HG03159 (cell line): ENCODE measurements around the gene NBAS.
A peak's percentile ranks its signal among the peaks of the same experiment; 100 is the strongest.
"Not testable (repeated sequence)": the region's sequence is repeated elsewhere in the genome, so short reads cannot be mapped to it uniquely, and the experiment has no call there.

ENCODE experiments used
- ATAC-seq: cut with Tn5 transposase; IDR thresholded peaks from one replicate; pipeline ENCODE4 v1.9.1; 2021; ENCODE audit warnings: mild to moderate bottlenecking, moderate library complexity; ENCODE audit not compliant: unreplicated experiment

The NBAS gene

DNA sequence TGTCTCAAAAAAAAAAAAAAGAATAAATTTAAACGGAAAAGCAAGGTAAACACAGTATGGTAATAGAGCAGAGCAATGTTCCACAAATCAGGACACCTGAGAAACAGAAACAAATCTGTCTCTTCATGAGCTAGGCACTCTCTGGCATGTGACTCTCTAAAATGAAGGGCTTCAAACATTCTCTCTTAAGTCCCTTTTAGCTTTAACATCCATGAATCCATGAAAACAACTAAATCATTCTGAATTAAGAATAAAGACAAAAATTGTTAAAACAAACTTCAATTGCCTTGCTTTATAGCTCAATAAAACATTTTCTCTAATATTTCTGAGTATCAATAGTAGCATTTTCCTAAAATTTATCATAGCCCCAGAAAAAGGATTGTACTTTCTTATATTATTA, 132.1 kb downstream of the NBAS start:
- ATAC-seq = no peak

DNA sequence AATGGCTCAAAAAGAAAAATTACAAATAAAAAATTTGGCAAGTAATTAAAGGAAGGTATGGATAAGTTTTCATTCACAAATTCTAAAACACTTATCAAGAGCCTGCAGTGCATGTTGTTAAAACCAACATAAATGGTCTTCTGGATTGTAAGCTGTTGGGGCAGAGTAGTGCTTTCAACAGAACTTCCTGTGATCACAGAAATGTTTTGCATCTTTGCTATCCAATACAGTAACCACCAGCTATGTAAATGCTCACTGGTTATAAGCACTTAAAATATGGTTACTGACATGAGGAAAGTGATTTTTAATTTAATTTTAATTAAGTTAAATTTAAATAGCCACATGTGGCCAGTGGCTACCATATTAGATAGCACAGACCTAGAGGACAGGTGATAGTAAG, 133.1 kb downstream of the NBAS start:
- no peak for ATAC-seq

DNA sequence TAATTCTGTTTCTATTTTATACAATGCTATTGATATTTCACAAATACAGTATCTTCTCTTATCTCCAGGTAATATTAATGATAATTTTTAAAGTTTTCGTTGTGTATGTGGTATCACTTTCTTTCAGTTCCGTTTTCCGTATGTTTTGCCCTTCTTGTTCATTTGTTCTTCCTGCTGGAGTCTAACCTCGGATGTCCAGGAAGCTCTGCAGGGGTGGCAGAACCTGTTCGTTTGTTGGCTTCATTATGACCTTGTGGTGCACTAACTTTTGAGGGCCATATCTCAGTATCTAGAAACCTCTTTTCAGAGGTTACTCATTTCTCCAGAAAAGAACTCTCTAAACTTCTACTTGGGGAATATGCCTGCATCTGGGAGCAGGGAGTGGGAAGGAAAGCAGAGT, 134.5 kb downstream of the NBAS start:
- no peak for ATAC-seq

DNA sequence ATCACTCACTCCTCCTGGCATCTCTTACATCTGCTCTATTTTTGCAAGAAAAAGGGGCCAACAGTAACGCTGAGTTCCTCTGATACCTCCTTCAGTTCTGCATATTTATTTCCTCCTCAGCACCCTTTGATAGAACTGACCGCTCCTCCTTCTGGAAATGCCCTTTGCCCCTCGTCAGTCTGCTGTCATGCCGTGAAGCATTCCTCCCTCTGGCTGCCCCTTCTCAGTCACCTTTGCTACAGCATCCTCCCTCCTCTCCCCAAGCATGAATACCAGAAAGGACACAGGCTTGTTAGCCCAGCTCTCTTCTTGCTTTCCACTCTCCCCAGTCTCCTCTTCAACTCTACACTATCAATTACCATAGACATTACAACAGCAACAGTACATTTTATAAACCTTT, 135.4 kb downstream of the NBAS start:
- no peak for ATAC-seq

DNA sequence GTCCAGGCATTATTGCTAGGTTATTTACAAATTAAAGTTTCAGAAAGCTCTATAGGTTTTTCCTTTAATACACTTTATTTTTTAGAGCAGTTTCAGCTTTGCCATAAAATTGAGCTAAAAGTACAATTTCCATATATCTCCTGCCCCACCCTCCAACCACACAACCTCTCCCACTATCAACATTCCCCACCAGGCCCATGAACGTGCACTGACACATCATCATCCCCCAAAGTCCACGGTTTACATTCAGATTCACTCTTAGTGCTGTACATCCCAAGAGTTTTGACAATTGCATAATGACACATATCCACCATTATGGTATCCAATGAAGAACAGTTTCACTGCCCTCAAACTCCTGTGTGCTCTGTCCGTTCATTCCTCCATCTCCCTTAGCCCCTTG, 139.4 kb downstream of the NBAS start:
- no peak for ATAC-seq

DNA sequence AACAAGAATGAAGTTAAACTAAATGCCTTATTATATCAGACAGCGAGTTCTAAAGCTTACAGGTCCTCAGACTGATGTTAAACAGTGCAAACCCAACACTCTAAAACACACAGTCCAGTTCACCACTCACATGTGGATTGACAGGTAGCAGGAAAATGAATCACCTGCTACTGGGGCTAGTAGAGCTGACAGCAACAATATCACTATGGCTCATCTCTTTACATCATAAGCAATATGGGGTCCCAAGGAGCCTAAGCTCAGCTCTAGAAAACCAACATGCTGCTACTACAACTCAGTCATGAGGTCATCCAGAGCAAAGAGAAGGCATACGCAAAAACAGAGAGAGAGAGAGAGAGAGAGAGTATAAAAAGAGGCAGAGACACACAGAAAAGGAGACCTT, 145.4 kb downstream of the NBAS start:
- ATAC-seq = no peak

DNA sequence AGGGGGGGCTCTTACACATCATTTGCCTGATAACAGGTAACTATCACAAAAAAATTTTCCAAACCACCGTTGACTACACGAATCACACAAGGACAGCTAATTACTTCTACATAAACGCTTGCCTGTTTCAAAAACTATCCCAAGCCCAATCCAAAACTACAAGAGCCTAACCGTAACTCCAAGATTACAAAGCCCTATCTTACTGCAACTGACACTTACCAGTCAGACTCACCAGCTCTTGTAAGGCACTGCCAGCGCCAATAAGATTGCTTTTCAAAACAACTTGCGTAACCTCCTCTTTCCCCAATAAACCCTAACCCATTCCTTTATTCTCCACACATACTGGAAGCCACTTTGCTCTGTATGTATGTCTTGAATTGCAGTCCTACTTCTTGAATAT, 148.4 kb downstream of the NBAS start:
- ATAC-seq = no peak

DNA sequence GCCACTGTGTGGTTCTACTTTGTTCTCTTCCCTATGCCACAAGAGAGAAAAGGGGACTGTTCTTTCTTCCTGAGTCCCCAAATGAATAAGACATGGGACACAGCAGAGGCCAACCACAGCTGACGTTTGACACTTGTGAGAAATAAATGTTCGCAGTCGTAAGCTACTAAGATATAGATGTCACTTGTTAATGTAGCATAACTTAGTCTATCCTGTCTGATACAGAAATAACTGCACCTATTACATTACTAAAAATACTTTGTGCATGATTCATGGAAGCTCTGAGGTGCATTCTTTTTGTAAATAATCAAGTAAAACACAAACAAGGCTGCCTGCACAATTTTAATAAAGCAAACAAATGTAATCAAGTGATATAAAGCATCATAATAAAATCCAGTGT, 148.8 kb downstream of the NBAS start:
- no peak for ATAC-seq

DNA sequence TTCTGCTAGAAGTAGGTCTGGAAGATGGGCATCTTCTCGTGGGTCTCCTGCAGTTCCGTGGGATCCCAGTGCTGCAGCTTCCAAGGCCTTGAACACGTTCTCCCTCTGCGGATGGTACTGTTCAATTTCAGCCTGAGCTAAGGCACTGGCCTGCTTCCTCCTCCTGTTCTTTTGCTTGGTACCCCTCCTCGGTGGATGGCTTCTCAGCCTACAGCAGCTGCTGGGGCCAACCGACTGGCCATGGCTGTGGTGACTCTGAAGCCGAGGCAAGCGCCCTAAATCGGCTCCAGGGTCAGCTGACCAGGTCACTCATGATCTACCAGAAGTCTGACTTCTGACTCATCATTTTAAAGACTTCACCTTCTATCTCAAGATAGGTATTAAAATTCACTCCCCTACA, 150.2 kb downstream of the NBAS start:
- ATAC-seq = no peak

DNA sequence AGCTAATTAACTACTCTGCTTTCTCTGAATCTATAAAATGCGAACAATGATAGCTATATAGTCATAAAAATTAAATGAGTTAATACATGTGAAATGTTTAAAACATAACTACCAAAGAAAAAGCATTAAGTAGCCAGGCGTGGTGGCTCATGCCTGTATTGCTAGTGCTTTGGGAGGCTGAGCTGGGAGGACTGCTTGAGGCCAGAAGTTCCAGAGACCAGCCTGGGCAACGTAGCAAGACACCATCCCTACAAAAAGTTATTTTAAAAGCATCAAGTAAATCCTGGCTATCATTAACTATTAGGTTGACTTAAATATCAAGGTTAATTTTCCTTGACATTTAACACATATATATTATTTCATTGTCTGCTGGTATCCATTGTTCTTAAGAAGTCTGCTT, 152.4 kb downstream of the NBAS start:
- ATAC-seq = no peak

DNA sequence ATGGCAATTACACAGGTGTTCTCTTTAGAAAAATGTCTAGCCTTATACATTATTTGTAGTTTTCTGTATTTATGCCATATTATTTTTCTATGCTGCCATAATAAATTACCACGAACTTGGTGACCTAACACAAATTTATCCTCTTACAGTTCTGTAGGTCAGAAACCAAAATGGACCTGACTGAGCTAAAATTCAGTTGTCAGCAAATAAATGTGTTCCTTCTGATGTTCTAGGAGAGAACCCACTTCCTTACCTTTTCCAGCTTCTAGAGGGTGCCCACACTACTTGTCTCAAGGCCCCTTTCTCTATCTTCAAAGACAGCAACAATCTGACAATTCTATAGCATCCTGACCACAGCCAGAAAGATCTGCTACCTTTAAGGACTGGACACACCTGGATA, 153.5 kb downstream of the NBAS start:
- ATAC-seq = no peak

DNA sequence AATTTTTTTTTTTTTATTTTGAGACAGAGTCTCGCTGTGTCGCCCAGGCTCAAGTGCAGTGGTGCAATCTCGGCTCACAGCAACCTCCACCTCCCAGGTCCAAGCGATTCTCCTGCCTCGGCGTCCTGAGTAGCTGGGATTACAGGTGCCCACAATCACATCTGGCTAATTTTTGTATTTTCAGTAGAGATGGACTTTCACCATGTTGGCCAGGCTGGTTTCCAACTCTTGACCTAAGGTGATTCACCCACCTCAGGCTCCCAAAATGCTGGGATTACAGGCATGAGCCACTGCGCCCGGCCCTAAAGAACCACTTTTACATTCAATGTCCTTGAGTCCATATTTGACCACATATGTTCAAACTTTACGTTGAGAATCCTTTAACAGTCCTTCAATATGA, 156.6 kb downstream of the NBAS start:
- ATAC-seq = not testable (repeated sequence)

DNA sequence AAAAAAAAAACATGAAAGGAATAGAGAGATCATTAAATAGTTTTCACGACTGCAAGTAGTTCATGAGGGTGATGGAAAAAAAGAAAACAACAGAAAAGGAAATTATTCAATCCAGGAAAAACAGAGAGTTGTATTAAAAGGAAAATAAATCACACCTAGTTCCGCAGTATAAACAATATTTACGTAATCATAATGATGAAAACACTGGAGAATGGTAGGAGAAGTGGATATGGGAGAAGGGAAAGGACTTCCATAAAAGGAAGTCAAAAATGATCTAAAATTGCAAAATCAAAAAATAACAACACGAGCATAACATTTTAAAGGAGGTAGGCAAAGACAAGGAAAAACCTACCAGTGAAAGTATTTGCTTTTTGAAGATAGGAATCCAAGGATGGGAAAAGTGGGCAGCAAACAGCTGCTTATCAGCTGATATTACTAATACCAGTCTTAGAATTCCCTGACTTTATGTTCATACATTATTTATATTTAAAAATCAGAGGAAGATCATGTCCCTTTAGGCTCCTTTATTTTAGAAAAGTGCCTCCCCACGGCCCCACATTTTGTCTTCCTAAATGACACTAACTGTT, 160.8 kb downstream of the NBAS start:
- no peak for ATAC-seq

DNA sequence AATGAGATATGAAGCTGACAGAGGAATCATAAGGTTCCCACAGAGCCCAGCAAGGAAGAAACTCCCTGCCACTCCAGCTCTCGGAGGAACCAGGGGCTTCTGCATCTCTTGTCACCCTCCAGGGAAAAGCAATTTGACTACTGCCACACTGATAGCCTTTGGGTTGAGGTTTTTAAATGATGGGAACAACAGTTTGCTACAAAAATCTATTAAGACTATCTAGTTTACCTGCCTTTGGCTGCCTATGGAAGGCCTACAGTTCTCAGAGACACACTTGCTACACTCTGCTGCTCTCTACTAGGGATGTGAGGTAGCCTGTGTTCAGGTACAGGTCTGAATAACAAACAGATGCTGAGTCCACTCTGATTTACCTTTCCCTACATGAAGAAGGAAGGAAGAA, 161.9 kb downstream of the NBAS start:
- no peak for ATAC-seq

DNA sequence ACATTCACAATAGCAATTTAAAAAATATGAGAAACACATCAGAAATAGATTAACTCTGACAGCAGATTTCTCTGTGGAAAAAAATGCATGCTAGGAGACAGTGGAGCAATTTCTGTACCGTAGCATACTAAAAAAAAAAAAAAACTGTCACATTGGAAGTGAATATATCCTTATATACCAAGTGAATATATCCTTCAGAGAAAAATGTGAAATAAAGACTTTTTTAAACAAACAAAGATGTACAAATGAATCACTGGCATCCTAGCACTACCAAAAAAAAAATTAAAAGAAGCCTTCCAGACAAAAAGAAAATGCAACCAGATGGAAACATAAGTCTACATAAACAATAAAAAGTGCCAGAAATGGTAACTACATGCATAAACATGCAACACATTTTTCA, 169.4 kb downstream of the NBAS start:
- no peak for ATAC-seq

DNA sequence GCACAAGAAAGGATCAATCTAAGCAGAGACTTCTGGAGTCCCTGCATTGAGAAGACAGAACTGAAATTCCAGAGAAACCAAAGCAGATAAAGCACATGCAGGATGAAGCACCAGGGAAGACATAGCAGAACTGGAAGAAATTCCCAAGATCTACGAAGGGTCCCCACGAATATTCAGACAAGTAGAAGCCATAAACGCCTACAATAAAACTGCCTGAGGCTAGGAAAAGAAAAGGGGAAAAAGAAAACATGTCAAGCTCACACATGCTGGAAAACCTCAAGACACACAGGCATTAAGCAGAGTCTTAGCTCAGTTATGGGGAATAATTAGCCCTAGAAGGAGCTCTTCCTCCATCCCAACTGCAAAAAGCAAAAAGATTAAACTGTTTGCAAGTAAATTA, 171.2 kb downstream of the NBAS start:
- no peak for ATAC-seq

DNA sequence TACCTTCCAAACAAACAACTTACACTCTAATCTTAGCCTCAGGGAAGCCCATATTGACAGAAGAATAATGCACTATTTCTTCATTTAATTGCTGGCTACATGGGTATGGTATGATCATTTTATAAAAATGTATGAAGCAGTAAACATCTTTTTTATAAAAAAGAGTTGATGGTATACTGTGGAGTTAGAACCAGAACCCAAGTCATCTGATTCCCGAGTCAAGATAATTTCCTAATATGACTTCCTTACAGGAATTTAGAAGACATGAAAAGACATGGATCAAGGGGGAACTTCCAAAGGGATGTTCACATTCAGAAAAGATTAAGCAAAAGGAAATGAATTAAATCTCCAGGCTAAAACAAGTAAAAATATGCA, 171.8 kb downstream of the NBAS start:
- ATAC-seq = no peak

DNA sequence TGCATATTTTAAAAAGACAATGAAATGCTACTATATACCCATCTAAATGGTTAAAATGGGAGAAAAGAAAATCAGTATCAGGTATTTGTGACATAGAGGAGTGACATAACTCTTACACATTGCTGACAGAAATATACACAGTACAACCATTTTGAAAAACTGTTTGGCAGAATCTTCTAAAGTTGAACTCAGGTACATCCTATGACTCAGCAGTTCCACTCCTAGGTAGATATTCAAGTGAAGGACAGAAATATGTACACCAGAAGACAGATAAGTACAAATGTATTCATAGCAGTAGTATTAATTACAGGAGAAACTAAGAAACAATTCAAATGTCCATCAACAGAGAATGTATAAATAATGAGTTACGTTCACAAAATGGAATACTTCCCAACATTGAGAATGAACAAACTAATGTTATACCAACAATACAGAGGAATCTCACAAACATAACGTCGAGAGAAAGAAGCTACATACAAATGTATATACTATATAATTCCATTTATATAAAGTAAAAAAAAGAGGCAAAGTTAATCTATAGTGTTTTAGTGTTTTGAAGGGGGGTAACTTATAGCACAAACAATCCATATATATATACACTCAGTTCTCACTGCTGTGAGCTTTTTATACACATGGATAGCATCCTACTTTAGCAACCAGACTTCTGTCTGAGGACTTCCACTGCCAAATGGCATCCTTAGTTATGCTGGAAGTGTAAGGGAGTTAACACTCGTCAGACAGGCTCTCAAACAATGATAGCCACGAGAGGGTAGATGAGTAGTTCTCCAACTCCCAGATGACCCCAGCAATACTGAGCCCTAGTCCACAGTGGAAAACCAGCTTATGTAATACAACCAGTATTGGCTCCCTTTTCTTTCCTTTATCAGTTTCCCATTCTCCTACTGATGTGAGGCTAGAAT, 172.5 kb downstream of the NBAS start:
- no peak for ATAC-seq

DNA sequence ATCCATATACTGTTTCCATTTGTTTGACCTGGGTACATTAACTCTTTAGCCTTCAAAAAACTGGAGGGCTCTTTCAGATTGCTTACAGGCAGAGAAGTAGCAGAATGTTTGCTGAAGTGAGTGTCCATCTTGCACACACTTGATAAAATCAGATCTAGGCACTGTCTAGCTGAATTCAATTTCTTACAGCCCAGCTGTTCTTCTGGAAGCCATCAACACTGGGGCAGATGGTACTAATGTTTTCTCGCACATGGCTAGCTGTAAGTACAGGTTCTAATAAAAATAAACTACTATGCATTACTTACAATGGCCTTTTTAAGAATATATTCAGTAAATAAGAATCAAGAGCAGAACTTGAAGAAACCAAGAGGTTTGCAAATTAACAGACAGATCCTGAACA, 175.9 kb downstream of the NBAS start:
- ATAC-seq = no peak

DNA sequence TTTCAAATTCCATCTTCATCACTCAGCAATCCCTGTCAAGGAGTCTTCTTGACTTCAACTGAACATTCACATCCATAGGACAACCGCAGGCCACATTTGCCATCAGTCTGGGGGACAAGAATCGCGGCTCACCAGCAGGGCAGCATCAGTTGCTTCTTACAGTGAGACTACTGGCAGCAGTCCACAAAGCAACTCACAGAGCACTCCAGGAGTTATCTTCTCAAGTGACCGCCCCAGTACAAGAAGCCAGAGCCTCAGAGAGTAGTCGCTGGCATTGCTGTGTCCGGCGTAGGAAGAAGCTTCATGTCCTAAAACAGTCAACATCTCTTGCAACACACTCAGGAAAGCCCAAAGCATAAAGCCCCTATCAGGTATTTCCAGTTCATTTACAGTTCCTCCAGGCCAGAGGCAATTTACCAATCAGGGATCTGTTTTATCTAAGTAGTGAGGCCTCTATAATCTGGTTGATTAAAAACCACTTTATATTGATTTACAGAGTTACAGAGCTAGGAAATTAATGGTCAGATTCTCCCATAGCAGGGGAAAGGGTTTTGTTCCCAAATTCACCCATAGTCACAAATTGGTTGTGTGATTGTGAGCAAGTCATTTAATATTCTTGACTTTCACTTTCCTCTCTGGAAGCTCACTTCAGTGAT, 177.3 kb downstream of the NBAS start:
- ATAC-seq = no peak

DNA sequence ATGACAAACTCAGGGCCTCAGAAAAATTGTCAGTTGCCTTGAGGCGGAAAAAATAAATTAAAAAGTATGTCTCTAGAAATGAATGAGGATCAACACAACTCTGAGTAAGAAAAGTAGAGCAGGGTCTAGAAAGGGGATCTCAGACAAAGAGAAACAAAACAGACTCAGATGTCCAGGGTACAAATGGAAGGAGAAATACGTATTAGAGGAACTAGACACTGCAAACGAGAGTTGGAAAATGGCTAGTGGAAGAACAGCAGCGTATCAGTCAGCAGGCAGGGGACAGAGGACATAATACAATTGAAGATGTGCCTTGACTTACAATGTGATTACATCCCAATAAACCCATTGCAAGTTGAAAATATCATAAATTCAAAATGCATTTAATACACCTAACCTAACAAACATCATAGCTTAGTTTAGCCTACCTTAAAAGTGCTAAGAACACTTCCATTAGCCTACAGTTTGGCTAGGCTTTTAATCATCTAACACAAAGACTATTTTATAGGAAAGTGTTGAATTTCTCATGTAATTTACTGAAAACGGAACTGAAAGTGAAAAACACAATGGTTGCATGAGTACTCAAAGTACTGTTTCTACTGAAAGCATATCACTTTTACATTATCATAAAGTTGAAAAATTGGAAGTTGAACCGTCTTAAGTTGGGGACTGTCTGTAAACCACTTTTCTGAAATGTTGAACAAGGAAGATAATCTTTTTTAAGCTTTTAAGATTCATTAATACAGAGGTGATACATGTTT, 182.8 kb downstream of the NBAS start:
- peak; percentile 69 for ATAC-seq
